OCI-LY7 (cell line): ENCODE results near the gene CDC42BPB.

Experiments
- EZH2phosphoT487 ChIP-seq: fragments of 200-600 bp; sonication (generic); IDR thresholded peaks from 2 replicates; pipeline ENCODE4 v1.6.1; 2018; ENCODE audit warnings: low read depth, borderline replicate concordance, mild to moderate bottlenecking, mixed run types, antibody characterized with exemption, low read length, moderate library complexity, mixed read lengths
- TF ChIP-seq, protein P1 (sequence below): fragments of 200-600 bp; sonication (generic); conservative IDR thresholded peaks from 2 replicates; pipeline ENCODE4 v1.5.1; 2014; ENCODE audit warnings: mild to moderate bottlenecking, antibody characterized with exemption, low read length, moderate library complexity, mixed read lengths

DNA sequence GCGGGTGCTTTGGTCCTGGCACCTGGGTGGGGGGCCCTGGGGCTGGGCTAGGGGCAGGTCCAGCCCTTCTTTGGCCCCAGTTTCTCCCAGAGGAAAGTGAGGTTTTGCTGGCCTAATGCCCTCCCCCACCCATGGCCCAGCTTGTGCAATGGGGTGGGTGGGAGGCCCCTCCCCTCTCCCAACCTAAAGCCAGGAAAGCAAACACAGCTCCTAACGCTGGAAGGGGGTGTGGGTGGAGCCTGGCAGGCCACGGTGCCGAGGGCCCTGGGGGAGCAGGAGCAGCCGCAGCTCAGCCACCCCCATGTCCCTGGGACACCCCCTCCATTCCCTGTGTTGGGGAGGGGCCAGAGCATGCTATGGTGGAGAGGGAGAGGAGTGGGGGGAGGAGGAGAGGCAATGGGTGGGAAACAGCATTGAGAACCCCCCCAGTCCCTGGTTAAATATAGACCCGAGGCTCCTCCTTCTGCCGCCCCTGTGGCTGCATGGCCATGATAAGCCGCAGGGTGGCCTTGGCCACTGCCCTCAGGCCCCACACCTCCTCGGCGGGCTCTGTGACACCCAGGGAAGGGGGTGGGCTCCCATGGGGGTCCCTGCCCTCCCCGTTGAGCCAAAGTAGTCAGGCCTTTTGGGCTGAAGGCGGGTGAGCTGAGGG lies 41.9 kb upstream of the CDC42BPB start:
- TF ChIP-seq, protein P1, sequence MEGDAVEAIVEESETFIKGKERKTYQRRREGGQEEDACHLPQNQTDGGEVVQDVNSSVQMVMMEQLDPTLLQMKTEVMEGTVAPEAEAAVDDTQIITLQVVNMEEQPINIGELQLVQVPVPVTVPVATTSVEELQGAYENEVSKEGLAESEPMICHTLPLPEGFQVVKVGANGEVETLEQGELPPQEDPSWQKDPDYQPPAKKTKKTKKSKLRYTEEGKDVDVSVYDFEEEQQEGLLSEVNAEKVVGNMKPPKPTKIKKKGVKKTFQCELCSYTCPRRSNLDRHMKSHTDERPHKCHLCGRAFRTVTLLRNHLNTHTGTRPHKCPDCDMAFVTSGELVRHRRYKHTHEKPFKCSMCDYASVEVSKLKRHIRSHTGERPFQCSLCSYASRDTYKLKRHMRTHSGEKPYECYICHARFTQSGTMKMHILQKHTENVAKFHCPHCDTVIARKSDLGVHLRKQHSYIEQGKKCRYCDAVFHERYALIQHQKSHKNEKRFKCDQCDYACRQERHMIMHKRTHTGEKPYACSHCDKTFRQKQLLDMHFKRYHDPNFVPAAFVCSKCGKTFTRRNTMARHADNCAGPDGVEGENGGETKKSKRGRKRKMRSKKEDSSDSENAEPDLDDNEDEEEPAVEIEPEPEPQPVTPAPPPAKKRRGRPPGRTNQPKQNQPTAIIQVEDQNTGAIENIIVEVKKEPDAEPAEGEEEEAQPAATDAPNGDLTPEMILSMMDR = no peak
- no peak for TF ChIP-seq EZH2phosphoT487
